ENCODE data around the gene FUBP1. TPM values are rescaled to one million over a fixed set of nuclear protein-coding genes. Genes with fewer than 3 reads are reported as not detected.

Gene FUBP1
- total RNA-seq, 3 donors from 2014 or later, result 96.0 to 186 (median 156) TPM

GRCh38 chr1:77970192-77970591 is 8.7 kb downstream of the FUBP1 start:
- Histone ChIP-seq H3K4me3 (no peak overlapping the region), H3K27ac (no peak overlapping the region), H3K27me3 (no peaks in the 10 kb centered on the region), H3K4me1 (peaks cover 0 to 6% of the 10 kb centered on the region in 2 donors), H3K36me3 (peaks cover 7% of the 10 kb centered on the region), H3K9me3 (no peaks in the 10 kb centered on the region)
- intact Hi-C loops (cut with DNase I; ENCODE audit: low total_unique reads), result no loop called here
- no peak for DNase-seq (ENCODE audit: low spot score in 2 of 2)
- TF ChIP-seq POLR2AphosphoS5 (IDR thresholded peaks at IDR 0.05) (no peak), CTCF (IDR thresholded peaks at IDR 0.05) (no peak), POLR2A (IDR thresholded peaks at IDR 0.05) (no peak)

- no peak overlapping the region for H3K4me3 ChIP-seq
- H3K36me3 ChIP-seq, result peaks cover 21% of the 10 kb centered on the region
- no peaks in the 10 kb centered on the region for H3K27me3 ChIP-seq
- no peak for DNase-seq (ENCODE audit: low spot score in 2 of 2)
- H3K4me1 ChIP-seq, result no peaks in the 10 kb centered on the region
- H3K9me3 ChIP-seq, result no peaks in the 10 kb centered on the region
- TF ChIP-seq POLR2A (IDR thresholded peaks at IDR 0.05), result no peak
- no peak for TF ChIP-seq CTCF (IDR thresholded peaks at IDR 0.05)
- no peak for TF ChIP-seq POLR2AphosphoS5 (IDR thresholded peaks at IDR 0.05)
- intact Hi-C loops (cut with DNase I; ENCODE audit: low total_unique reads), result no loop called here
- no peak overlapping the region for H3K27ac ChIP-seq
These were observed 12.6 kb downstream of the FUBP1 start for GRCh38 chr1:77966291-77966690.

- TF ChIP-seq POLR2AphosphoS5 (IDR thresholded peaks at IDR 0.05), result no peak
- TF ChIP-seq POLR2A (IDR thresholded peaks at IDR 0.05), result no peak
- TF ChIP-seq CTCF (IDR thresholded peaks at IDR 0.05), result no peak
- Histone ChIP-seq H3K9me3 (no peaks in the 10 kb centered on the region), H3K4me3 (no peak overlapping the region), H3K4me1 (no peaks in the 10 kb centered on the region), H3K27me3 (no peaks in the 10 kb centered on the region), H3K36me3 (peaks cover 34% of the 10 kb centered on the region), H3K27ac (no peak overlapping the region)
- intact Hi-C loops (cut with DNase I; ENCODE audit: low total_unique reads), result no loop called here
- no peak for DNase-seq (ENCODE audit: low spot score in 2 of 2)
These were observed 17.5 kb downstream of the FUBP1 start for GRCh38 chr1:77961392-77961791.

- TF ChIP-seq CTCF (IDR thresholded peaks at IDR 0.05) (no peak), POLR2AphosphoS5 (IDR thresholded peaks at IDR 0.05) (no peak), POLR2A (IDR thresholded peaks at IDR 0.05) (no peak)
- intact Hi-C loops (cut with DNase I; ENCODE audit: low total_unique reads), result no loop called here
- no peaks in the 10 kb centered on the region for H3K4me1 ChIP-seq
- H3K9me3 ChIP-seq, result no peaks in the 10 kb centered on the region
- H3K27ac ChIP-seq, result no peak overlapping the region
- peaks cover 28% of the 10 kb centered on the region for H3K36me3 ChIP-seq
- DNase-seq (ENCODE audit: low spot score in 2 of 2), result no peak
- no peaks in the 10 kb centered on the region for H3K27me3 ChIP-seq
- no peak overlapping the region for H3K4me3 ChIP-seq
These were observed 20.0 kb downstream of the FUBP1 start for GRCh38 chr1:77958850-77959249.

- no peak overlapping the region for H3K27ac ChIP-seq
- H3K36me3 ChIP-seq, result peaks cover 28% of the 10 kb centered on the region
- no peaks in the 10 kb centered on the region for H3K4me1 ChIP-seq
- intact Hi-C loops (cut with DNase I; ENCODE audit: low total_unique reads), result no loop called here
- no peak for DNase-seq (ENCODE audit: low spot score in 2 of 2)
- H3K9me3 ChIP-seq, result no peaks in the 10 kb centered on the region
- no peaks in the 10 kb centered on the region for H3K27me3 ChIP-seq
- no peak for TF ChIP-seq POLR2A (IDR thresholded peaks at IDR 0.05)
- TF ChIP-seq POLR2AphosphoS5 (IDR thresholded peaks at IDR 0.05), result no peak
- TF ChIP-seq CTCF (IDR thresholded peaks at IDR 0.05), result no peak
- no peak overlapping the region for H3K4me3 ChIP-seq
These were observed 20.5 kb downstream of the FUBP1 start for GRCh38 chr1:77958391-77958790.
